ENCODE measurements around the gene MCIDAS.

- TF ChIP-seq ZBTB20 (CRISPR knock-in tag; IDR thresholded peaks at IDR 0.05; ENCODE audit: borderline replicate concordance, low read depth) (no peak), NR1H2 (CRISPR knock-in tag; IDR thresholded peaks at IDR 0.05; ENCODE audit: borderline replicate concordance, low read depth) (no peak), ZNF34 (CRISPR knock-in tag; IDR thresholded peaks at IDR 0.05; ENCODE audit: borderline replicate concordance) (no peak), EP300 (IDR thresholded peaks at IDR 0.05; ENCODE audit: low read depth in 2 of 2, low read length in 2 of 2) (no peak), EP300 (CRISPR knock-in tag; IDR thresholded peaks at IDR 0.05; ENCODE audit: borderline replicate concordance) (no peak), ZNF646 (CRISPR knock-in tag; IDR thresholded peaks at IDR 0.05) (no peak), TEAD3 (CRISPR knock-in tag; optimal IDR thresholded peaks at IDR 0.05; ENCODE audit: borderline replicate concordance) (no peak), TAF15 (IDR thresholded peaks at IDR 0.05; ENCODE audit: low read depth, low read length, poor library complexity, severe bottlenecking) (no peak), ZBTB3 (CRISPR knock-in tag; IDR thresholded peaks at IDR 0.05; ENCODE audit: borderline replicate concordance, low read depth) (no peak)
These were observed 14.6 kb upstream of the MCIDAS start for GRCh38 chr5:55241746-55242145.
